Prostate gland (tissue), 2 donors: ENCODE results near the gene KLHDC4. TPM values are rescaled to one million over a fixed set of nuclear protein-coding genes. Genes with fewer than 3 reads are reported as not detected.
"Not testable (repeated sequence)": the region's sequence is repeated elsewhere in the genome, so short reads cannot be mapped to it uniquely, and the experiment has no call there.

Experiments
- DNase-seq: peaks from one replicate; pipeline ENCODE4 v3.0.0-alpha.2; 2019; ENCODE audit warnings: low spot score
- H3K27ac ChIP-seq, 2 donors: fragments of 200-600 bp; sonication (generic); 2 replicates each; pipeline ENCODE4 v1.5.1; 2017 to 2019
- H3K27me3 ChIP-seq: fragments of 200-600 bp; sonication (generic); replicated peaks from 2 replicates; pipeline ENCODE4 v1.5.1; 2019; ENCODE audit not compliant: insufficient read depth
- H3K36me3 ChIP-seq, 2 donors: fragments of 200-600 bp; sonication (generic); 1 replicate in 1 of 2; 2 replicates in 1 of 2; pipeline versions ENCODE4 v1.5.1 to v1.8.1; 2017 to 2019
- H3K4me1 ChIP-seq: fragments of 200-600 bp; sonication (generic); replicated peaks from 2 replicates; pipeline ENCODE4 v1.5.1; 2019
- H3K4me3 ChIP-seq, 2 donors: fragments of 200-600 bp; sonication (generic); 2 replicates each; pipeline ENCODE4 v1.5.1; 2017 to 2019
- H3K9me3 ChIP-seq: fragments of 200-600 bp; sonication (generic); 2 replicates; pipeline ENCODE4 v1.5.1; 2017
- CTCF ChIP-seq, 4 experiments: fragments of 200-600 bp in 2 of 4; fragments of 450-650 bp in 2 of 4; sonication (generic) in 2 of 4; IDR thresholded peaks; 1 replicate in 3 of 4; 2 replicates in 1 of 4; pipeline ENCODE4 v1.5.1; 2016 to 2019; ENCODE audit warnings: antibody characterized with exemption in 4 of 4, mild to moderate bottlenecking in 2 of 4, moderate library complexity in 2 of 4
- POLR2A ChIP-seq: fragments of 450-650 bp; IDR thresholded peaks from one replicate; pipeline ENCODE4 v1.6.1; 2016; ENCODE audit warnings: antibody characterized with exemption, mild to moderate bottlenecking
- POLR2AphosphoS5 ChIP-seq: sonication (generic); formaldehyde crosslinking; IDR thresholded peaks from one replicate; pipeline ENCODE4 v1.6.1; 2017; ENCODE audit warnings: antibody characterized with exemption
- WGBS: methylation state at CpG from one replicate; pipeline ENCODE4 v1.1.5; 2018; 5-methylcytosine and 5-hydroxymethylcytosine counted together
- intact Hi-C: fragments of 100-400 bp; cut with DNase I; formaldehyde crosslinking; loops from one replicate; pipeline ENCODE4 v1.14.2; 2022
- total RNA-seq, 2 donors: library from RNA; depleted of rRNA; stranded (reverse); fragments of >200 nt; gene quantifications; one replicate each; pipeline ENCODE4 v1.1.0, GENCODE V29; 2016

KLHDC4 gene
- total RNA-seq, 2 donors from 2014 or later = 28.2 to 56.4 TPM

- Histone ChIP-seq H3K4me1 (no peaks in the 10 kb centered on the region), H3K4me3 (no peak overlapping the region), H3K9me3 (no peaks in the 10 kb centered on the region), H3K27ac (no peak overlapping the region), H3K36me3 (peaks cover 0 to 4% of the 10 kb centered on the region in 2 donors), H3K27me3 (no peaks in the 10 kb centered on the region)
- WGBS = 95% methylated on average over 16 of the region's 16 CpGs
- intact Hi-C loops = no loop called here
- no peak for DNase-seq
- TF ChIP-seq CTCF (IDR thresholded peaks at IDR 0.05) = no peak
- no peak for TF ChIP-seq POLR2A
- TF ChIP-seq POLR2AphosphoS5 = no peak
Measured at GRCh38 chr16:87727346-87727745, 38.4 kb downstream of the KLHDC4 start.

- DNase-seq, H3K4me1 ChIP-seq, intact Hi-C loops, H3K36me3 ChIP-seq, H3K4me3 ChIP-seq, H3K27me3 ChIP-seq, H3K27ac ChIP-seq, H3K9me3 ChIP-seq: not testable (repeated sequence)
- 93% methylated on average over 15 of the region's 40 CpGs for WGBS
Measured at GRCh38 chr16:87726577-87726976, 39.2 kb downstream of the KLHDC4 start.

- intact Hi-C loops = no loop called here
- Histone ChIP-seq H3K9me3 (no peaks in the 10 kb centered on the region), H3K36me3 (peaks cover 0 to 4% of the 10 kb centered on the region in 2 donors), H3K4me1 (no peaks in the 10 kb centered on the region), H3K27me3 (no peaks in the 10 kb centered on the region), H3K27ac (no peak overlapping the region), H3K4me3 (no peak overlapping the region)
- 70% methylated on average over 28 of the region's 28 CpGs for WGBS
- DNase-seq = no peak
- TF ChIP-seq POLR2A (no peak), CTCF (IDR thresholded peaks at IDR 0.05) (no peak), POLR2AphosphoS5 (no peak)
Measured at GRCh38 chr16:87725596-87726235, 40.1 kb downstream of the KLHDC4 start.

- no peak for TF ChIP-seq POLR2AphosphoS5
- Histone ChIP-seq H3K27ac (no peak overlapping the region), H3K4me1 (no peaks in the 10 kb centered on the region), H3K36me3 (peaks cover 0 to 4% of the 10 kb centered on the region in 2 donors), H3K27me3 (no peaks in the 10 kb centered on the region), H3K4me3 (no peak overlapping the region), H3K9me3 (no peaks in the 10 kb centered on the region)
- intact Hi-C loops = no loop called here
- 94% methylated on average over 19 of the region's 19 CpGs for WGBS
- DNase-seq = no peak
Measured at GRCh38 chr16:87724490-87725291, 41.1 kb downstream of the KLHDC4 start.

- no peak for DNase-seq
- intact Hi-C loops = no loop called here
- H3K36me3 ChIP-seq = no peaks in the 10 kb centered on the region
- no peak for TF ChIP-seq POLR2A
- TF ChIP-seq POLR2AphosphoS5 = no peak
- TF ChIP-seq CTCF (IDR thresholded peaks at IDR 0.05) = no peak
- 35% methylated on average over 12 of the region's 12 CpGs for WGBS
- H3K27me3 ChIP-seq = no peaks in the 10 kb centered on the region
- no peaks in the 10 kb centered on the region for H3K9me3 ChIP-seq
- no peaks in the 10 kb centered on the region for H3K4me1 ChIP-seq
- H3K4me3 ChIP-seq = no peak overlapping the region
- H3K27ac ChIP-seq = no peak overlapping the region
Measured at GRCh38 chr16:87723226-87723623, 42.6 kb downstream of the KLHDC4 start.
